Glomerular visceral epithelial cell (primary cell): ENCODE measurements around the gene CTSE.

Experiments
- DNase-seq: peaks from one replicate; pipeline ENCODE4 v3.0.0-alpha.2; 2016; ENCODE audit errors: extremely low spot score

Gene CTSE

GRCh38 chr1:205991237-205991636, 32.5 kb downstream of the CTSE start:
- peak; percentile 42 for DNase-seq

GRCh38 chr1:205990226-205990625, 33.5 kb downstream of the CTSE start:
- DNase-seq, result no peak

GRCh38 chr1:205989786-205990185, 33.9 kb downstream of the CTSE start:
- DNase-seq, result no peak

- no peak for DNase-seq
Measured at GRCh38 chr1:205988585-205988995, 35.1 kb downstream of the CTSE start.

GRCh38 chr1:205986861-205987260, 36.8 kb downstream of the CTSE start:
- DNase-seq, result no peak

DNA sequence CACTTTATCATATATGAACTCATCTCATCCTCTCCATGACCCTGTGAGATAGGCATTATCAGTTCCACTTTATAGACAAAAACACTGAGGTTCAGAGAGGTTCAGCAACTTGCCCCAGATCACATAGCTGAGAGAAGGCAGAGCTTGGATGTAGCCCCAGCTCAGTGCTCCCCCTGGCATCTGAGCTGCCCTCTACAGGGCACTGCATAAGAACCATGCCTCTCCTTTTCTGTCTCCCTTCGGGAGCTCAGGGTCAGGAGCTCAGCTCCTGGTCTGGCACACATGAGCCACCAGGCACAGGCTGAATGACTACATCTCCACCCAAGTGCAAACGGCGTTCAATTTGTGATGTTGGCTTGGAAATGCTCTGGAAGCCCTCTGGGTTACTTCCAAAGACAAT, 37.4 kb downstream of the CTSE start:
- DNase-seq, result no peak

- DNase-seq, result peak; percentile 88
Measured at GRCh38 chr1:205985330-205986005, 38.2 kb downstream of the CTSE start.

DNA sequence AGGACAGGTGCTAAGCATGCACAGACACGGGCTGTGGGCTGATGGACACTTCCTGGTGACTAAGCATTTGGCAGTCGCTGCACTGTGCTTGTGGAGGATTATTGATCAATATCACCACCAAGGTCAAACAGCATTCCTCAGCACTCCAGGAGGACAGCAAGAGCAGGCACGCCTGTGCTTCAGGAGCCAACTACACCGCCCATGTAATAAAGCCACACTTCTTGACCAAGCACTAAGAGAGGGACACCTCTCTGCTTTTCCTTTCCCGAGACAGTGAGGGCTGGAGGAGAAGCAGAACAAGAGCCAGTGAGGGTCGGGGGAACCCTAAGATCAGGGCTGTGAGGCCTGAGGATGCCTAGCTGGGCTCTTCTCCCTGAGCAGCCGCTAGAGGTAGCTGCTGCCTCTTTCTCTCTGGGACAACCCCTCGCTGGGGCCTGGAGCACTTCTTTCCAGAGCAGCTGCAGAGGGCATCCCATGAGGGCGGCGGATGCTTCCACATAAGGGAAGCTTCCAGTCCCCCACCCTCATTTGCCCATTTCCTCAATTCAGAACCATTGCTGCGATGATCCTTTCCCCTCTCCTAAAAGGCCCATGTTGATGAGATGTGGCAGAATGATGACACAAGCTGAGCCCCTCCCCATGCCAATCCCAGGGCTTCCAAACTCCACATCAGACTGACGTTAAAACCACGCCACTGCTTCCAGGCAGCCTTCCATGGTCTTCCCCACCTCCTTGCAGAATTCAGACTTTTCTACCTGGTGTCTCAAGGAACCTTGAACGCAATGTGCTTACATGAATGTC, 39.6 kb downstream of the CTSE start:
- DNase-seq, result peak; percentile 67

GRCh38 chr1:205981257-205981656, 42.4 kb downstream of the CTSE start:
- no peak for DNase-seq

GRCh38 chr1:205980237-205980870, 43.3 kb downstream of the CTSE start:
- DNase-seq, result no peak

GRCh38 chr1:205979301-205979700, 44.4 kb downstream of the CTSE start:
- DNase-seq, result no peak

- DNase-seq, result no peak
Measured at GRCh38 chr1:205978676-205979075, 45.0 kb downstream of the CTSE start.

DNA sequence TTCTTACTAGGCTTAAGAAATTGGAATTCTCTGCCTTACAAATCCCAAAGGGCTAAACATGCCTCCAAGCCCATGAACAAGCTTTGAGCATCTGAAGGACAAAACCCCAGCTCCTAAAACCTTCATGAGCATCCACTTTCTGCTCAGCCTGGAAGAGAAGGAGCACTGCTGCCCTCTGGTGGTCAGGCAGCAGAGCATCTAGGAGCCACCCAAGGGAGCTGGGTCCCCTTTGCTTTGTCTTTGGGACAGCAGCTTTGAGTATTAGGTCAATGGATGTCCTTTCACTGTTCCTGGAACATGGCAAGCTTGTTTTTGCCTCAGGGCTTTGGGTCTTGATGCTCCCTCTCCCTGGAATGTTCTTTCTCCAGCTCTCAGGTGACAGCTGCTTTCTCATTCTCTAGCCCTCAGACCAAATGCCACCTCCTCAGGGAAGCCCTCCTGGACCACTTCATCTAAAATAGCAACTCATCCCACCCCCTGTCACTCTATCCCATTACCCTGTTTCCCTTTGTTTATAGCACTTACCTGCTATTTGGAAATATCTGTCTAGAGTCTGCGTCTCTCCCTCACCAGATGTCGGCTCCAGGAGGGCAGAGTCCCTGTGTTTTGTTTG, 46.2 kb downstream of the CTSE start:
- DNase-seq, result peak; percentile 84

DNA sequence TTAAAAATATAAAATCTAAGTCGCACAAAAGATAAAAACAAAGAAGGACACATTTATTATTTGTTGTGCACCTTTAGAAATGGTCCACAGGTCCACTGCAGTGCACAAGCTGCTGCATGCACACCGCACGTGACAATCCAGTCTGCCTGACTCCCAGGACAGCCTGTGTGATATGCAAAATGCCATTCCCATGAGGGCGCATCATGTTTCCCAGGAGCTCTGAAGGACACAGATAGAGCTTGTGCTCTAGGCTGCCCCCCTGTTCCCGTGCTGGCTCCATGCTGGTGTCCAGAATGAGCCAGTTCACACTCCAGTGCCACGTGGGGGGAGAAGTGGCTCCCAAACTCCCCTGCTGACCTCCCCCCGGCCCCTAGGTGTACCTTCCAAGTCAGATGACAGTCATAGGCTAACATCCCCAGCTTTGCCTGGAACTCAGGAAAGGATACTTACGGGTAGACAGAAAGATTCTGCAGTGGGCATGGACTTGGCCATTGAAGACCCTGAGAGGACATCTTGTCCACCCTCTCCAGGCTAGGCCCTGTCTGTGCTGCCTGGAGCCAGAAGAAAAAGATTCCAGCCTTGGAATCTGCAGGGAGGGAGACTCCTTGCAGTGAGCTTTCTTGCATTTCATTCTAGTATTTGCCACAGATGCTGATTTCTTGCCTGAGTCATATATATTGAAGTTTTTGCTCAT, 46.8 kb downstream of the CTSE start:
- DNase-seq, result peak; percentile 73

DNA sequence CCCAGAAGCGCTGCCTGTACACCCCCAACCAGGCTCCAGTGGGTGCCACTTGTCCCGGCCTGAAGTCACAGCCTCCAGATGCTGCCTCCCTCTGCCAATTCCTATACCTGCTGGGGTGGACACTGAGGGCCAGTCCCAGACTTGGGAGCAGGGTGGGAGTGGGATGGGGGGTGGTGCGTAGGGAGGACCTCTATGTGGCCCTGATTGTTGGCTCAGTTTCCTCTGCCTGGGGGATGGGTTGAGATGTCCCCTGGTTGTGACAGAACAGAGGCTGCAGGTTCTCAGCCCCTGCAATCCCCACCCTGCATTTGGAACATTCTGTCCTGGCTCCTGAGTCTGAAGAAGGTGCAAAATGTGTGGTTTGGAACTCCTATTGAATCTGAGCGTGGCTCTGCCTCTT, 47.7 kb downstream of the CTSE start:
- no peak for DNase-seq

- DNase-seq, result no peak
Measured at GRCh38 chr1:205975387-205975998, 48.2 kb downstream of the CTSE start.

GRCh38 chr1:205974712-205975111, 49.0 kb downstream of the CTSE start:
- DNase-seq, result no peak

- no peak for DNase-seq
Measured at GRCh38 chr1:205973377-205974232, 50.1 kb downstream of the CTSE start.

DNA sequence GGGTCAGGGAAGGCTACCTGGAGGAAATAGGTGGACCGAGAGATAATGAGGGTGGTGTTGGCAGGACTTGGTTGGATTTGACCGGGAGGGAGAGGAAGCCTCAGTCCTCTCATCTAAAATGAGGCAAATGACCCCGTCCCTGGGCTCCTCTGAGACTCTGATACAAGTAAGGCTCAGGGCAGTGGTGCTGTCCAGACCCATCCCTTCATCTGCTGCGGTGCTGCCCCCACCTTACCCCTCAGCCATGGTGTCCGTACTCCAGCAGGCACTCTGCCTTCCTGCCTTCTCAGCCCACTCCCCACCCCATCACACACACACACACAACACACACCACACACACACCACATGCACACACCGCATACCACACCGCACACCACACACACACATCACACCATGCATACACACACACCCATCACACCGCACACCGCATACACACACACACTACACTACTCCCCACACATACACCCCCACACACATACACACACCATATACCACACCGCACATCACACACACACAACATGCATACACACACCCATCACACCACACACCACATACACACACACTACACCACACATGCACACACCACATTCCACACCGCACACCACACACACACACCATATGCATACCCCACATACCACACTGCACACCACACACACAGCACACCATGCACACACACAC, 51.1 kb downstream of the CTSE start:
- DNase-seq, result no peak

DNA sequence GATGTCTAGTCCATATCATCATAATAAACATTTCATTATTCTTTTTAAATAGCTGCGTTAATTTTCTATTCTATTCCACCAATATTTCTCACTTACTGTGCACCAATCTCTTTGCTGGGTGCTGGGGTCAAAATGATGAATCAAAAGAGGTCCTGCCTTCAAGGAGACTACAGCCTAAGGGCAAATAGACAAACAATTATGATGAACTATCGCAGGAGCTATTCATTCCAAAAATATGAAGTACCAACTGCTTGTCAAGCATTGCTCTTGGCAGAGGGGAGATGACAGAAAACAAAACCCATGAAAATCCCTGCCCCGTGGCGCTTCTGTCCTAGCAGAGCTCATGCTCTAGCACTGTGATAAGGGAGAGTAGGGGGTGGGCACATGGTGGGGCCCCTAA, 51.6 kb downstream of the CTSE start:
- DNase-seq, result no peak
